ENCODE measurements around the gene CCDC51. TPM values are rescaled to one million over a fixed set of nuclear protein-coding genes. Genes with fewer than 3 reads are reported as not detected.
A peak's percentile ranks its signal among the peaks of the same experiment; 100 is the strongest.

CCDC51 gene
- total and polyA plus RNA-seq, 2 experiments from 2014 or later: 20.8 to 24.1 TPM

DNA sequence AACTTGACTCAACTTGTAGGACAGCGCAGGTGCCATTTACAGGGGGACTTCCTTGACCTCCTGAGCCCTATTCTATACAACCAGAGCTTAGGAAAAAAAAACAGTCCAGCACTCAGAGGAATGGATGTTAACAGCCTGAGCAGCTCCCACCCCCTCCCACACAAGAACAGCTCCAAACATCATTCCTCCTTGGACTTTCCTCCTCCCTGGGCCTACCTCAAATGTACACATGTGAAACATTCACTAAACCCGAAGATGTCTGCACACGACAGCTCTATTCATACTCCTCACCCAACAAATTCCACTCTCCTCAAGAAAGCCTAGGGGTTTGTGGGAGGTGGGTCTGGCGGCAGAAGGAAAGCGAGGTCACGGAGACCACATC, 6.1 kb upstream of the CCDC51 start (continued):
- TF ChIP-seq, protein P1, sequence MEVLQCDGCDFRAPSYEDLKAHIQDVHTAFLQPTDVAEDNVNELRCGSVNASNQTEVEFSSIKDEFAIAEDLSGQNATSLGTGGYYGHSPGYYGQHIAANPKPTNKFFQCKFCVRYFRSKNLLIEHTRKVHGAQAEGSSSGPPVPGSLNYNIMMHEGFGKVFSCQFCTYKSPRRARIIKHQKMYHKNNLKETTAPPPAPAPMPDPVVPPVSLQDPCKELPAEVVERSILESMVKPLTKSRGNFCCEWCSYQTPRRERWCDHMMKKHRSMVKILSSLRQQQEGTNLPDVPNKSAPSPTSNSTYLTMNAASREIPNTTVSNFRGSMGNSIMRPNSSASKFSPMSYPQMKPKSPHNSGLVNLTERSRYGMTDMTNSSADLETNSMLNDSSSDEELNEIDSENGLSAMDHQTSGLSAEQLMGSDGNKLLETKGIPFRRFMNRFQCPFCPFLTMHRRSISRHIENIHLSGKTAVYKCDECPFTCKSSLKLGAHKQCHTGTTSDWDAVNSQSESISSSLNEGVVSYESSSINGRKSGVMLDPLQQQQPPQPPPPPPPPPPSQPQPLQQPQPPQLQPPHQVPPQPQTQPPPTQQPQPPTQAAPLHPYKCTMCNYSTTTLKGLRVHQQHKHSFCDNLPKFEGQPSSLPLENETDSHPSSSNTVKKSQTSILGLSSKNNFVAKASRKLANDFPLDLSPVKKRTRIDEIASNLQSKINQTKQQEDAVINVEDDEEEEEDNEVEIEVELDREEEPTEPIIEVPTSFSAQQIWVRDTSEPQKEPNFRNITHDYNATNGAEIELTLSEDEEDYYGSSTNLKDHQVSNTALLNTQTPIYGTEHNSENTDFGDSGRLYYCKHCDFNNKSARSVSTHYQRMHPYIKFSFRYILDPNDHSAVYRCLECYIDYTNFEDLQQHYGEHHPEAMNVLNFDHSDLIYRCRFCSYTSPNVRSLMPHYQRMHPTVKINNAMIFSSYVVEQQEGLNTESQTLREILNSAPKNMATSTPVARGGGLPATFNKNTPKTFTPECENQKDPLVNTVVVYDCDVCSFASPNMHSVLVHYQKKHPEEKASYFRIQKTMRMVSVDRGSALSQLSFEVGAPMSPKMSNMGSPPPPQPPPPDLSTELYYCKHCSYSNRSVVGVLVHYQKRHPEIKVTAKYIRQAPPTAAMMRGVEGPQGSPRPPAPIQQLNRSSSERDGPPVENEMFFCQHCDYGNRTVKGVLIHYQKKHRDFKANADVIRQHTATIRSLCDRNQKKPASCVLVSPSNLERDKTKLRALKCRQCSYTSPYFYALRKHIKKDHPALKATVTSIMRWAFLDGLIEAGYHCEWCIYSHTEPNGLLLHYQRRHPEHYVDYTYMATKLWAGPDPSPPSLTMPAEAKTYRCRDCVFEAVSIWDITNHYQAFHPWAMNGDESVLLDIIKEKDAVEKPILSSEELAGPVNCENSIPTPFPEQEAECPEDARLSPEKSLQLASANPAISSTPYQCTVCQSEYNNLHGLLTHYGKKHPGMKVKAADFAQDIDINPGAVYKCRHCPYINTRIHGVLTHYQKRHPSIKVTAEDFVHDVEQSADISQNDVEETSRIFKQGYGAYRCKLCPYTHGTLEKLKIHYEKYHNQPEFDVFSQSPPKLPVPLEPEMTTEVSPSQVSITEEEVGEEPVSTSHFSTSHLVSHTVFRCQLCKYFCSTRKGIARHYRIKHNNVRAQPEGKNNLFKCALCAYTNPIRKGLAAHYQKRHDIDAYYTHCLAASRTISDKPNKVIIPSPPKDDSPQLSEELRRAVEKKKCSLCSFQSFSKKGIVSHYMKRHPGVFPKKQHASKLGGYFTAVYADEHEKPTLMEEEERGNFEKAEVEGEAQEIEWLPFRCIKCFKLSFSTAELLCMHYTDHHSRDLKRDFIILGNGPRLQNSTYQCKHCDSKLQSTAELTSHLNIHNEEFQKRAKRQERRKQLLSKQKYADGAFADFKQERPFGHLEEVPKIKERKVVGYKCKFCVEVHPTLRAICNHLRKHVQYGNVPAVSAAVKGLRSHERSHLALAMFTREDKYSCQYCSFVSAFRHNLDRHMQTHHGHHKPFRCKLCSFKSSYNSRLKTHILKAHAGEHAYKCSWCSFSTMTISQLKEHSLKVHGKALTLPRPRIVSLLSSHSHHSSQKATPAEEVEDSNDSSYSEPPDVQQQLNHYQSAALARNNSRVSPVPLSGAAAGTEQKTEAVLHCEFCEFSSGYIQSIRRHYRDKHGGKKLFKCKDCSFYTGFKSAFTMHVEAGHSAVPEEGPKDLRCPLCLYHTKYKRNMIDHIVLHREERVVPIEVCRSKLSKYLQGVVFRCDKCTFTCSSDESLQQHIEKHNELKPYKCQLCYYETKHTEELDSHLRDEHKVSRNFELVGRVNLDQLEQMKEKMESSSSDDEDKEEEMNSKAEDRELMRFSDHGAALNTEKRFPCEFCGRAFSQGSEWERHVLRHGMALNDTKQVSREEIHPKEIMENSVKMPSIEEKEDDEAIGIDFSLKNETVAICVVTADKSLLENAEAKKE (CRISPR knock-in tag; IDR thresholded peaks at IDR 0.05): no peak
- TF ChIP-seq STAT1 (IDR thresholded peaks at IDR 0.05; ENCODE audit: unreplicated experiment) (no peak), JUNB (IDR thresholded peaks at IDR 0.05; ENCODE audit: unreplicated experiment) (no peak), ZNF331 (CRISPR knock-in tag; IDR thresholded peaks at IDR 0.05; ENCODE audit: low read depth) (no peak), CREB1 (CRISPR knock-in tag; IDR thresholded peaks at IDR 0.05; ENCODE audit: low read depth) (no peak)

DNA sequence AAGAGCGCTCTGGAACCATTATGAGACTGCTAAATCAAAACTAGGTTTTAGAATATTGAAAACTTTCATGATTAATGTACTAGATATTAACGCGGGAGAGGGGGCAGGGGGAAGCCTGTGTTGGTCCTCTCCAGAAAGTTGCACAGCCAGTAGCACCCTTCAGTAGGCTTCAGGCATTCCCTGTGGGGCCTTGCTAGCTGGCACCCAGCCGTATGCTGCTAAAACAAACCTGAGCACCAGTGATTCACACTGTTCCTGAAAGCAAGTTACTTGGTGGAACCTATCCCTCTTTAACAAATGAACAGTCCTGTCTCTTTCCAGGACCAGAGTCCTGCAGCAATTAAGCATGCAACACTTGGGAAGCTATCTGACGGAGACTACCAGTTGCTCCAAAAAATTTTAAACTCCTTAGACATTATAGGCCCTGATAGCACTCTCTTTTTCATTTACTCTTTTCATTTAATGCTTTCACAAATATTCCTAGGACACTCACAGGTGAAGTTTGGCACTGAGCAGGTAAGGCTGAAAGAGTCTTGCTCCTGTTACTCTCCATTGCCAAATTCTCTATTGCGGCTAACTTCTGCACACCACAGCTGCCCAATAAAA, 5.5 kb upstream of the CCDC51 start:
- Histone ChIP-seq H3F3A (replicated peaks; ENCODE audit: low read depth) (peaks cover 57% of the 10 kb centered on the region), H3K79me2 (replicated peaks; ENCODE audit: insufficient read depth) (peaks cover 51% of the 10 kb centered on the region), H3K9me2 (ENCODE audit: insufficient read depth) (no peaks in the 10 kb centered on the region), H3K27ac (ENCODE audit: low read depth) (no peak overlapping the region; the same call in 1 of the 2 replicates), H3K4me2 (peak overlapping the region; percentile 99), H3K4me1 (ENCODE audit: insufficient read depth) (peaks cover 22% of the 10 kb centered on the region; the same call in 1 of the 2 replicates), H3K36me3 (ENCODE audit: insufficient read depth) (peaks cover 20% of the 10 kb centered on the region), H3K27me3 (ENCODE audit: insufficient read depth) (no peaks in the 10 kb centered on the region), H4K20me1 (replicated peaks; ENCODE audit: insufficient read depth) (peaks cover 28% of the 10 kb centered on the region), H3K4me3 (peak overlapping the region; percentile 99), H2AFZ (no peak overlapping the region)
- peaks cover 3% of the 10 kb centered on the region for H3K27me3 Mint-ChIP-seq (ENCODE audit: insufficient read depth, low read depth, poor library complexity)
- no peak overlapping the region for H3K27ac Mint-ChIP-seq
- peak overlapping the region; percentile 94 for H3K4me3 Mint-ChIP-seq
- H3K9me3 Mint-ChIP-seq: no peaks in the 10 kb centered on the region
- peaks cover 29% of the 10 kb centered on the region for H3K4me1 Mint-ChIP-seq
- no peak for ATAC-seq
- no peak for DNase-seq (ENCODE audit: low spot score)
- peaks cover 48% of the 10 kb centered on the region for H3K36me3 Mint-ChIP-seq (ENCODE audit: low read depth)
- TF ChIP-seq, protein P2, sequence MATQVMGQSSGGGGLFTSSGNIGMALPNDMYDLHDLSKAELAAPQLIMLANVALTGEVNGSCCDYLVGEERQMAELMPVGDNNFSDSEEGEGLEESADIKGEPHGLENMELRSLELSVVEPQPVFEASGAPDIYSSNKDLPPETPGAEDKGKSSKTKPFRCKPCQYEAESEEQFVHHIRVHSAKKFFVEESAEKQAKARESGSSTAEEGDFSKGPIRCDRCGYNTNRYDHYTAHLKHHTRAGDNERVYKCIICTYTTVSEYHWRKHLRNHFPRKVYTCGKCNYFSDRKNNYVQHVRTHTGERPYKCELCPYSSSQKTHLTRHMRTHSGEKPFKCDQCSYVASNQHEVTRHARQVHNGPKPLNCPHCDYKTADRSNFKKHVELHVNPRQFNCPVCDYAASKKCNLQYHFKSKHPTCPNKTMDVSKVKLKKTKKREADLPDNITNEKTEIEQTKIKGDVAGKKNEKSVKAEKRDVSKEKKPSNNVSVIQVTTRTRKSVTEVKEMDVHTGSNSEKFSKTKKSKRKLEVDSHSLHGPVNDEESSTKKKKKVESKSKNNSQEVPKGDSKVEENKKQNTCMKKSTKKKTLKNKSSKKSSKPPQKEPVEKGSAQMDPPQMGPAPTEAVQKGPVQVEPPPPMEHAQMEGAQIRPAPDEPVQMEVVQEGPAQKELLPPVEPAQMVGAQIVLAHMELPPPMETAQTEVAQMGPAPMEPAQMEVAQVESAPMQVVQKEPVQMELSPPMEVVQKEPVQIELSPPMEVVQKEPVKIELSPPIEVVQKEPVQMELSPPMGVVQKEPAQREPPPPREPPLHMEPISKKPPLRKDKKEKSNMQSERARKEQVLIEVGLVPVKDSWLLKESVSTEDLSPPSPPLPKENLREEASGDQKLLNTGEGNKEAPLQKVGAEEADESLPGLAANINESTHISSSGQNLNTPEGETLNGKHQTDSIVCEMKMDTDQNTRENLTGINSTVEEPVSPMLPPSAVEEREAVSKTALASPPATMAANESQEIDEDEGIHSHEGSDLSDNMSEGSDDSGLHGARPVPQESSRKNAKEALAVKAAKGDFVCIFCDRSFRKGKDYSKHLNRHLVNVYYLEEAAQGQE (IDR thresholded peaks at IDR 0.05; ENCODE audit: unreplicated experiment): no peak
- TF ChIP-seq NANOG (IDR thresholded peaks at IDR 0.05; ENCODE audit: borderline replicate concordance) (no peak), ZNF331 (CRISPR knock-in tag; IDR thresholded peaks at IDR 0.05; ENCODE audit: low read depth) (no peak), POLR2AphosphoS5 (IDR thresholded peaks at IDR 0.05; ENCODE audit: low read depth) (no peak), EZH2phosphoT487 (IDR thresholded peaks at IDR 0.05; ENCODE audit: unreplicated experiment) (no peak), EZH2 (IDR thresholded peaks at IDR 0.05; ENCODE audit: low read depth, unreplicated experiment) (no peak), STAT1 (IDR thresholded peaks at IDR 0.05; ENCODE audit: unreplicated experiment) (no peak), JUNB (IDR thresholded peaks at IDR 0.05; ENCODE audit: unreplicated experiment) (no peak), CREB1 (CRISPR knock-in tag; IDR thresholded peaks at IDR 0.05; ENCODE audit: low read depth) (no peak)
- TF ChIP-seq, protein P3, sequence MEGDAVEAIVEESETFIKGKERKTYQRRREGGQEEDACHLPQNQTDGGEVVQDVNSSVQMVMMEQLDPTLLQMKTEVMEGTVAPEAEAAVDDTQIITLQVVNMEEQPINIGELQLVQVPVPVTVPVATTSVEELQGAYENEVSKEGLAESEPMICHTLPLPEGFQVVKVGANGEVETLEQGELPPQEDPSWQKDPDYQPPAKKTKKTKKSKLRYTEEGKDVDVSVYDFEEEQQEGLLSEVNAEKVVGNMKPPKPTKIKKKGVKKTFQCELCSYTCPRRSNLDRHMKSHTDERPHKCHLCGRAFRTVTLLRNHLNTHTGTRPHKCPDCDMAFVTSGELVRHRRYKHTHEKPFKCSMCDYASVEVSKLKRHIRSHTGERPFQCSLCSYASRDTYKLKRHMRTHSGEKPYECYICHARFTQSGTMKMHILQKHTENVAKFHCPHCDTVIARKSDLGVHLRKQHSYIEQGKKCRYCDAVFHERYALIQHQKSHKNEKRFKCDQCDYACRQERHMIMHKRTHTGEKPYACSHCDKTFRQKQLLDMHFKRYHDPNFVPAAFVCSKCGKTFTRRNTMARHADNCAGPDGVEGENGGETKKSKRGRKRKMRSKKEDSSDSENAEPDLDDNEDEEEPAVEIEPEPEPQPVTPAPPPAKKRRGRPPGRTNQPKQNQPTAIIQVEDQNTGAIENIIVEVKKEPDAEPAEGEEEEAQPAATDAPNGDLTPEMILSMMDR (conservative IDR thresholded peaks at IDR 0.05; ENCODE audit: low read depth in 2 of 2): no peak
- TF ChIP-seq, protein P4, sequence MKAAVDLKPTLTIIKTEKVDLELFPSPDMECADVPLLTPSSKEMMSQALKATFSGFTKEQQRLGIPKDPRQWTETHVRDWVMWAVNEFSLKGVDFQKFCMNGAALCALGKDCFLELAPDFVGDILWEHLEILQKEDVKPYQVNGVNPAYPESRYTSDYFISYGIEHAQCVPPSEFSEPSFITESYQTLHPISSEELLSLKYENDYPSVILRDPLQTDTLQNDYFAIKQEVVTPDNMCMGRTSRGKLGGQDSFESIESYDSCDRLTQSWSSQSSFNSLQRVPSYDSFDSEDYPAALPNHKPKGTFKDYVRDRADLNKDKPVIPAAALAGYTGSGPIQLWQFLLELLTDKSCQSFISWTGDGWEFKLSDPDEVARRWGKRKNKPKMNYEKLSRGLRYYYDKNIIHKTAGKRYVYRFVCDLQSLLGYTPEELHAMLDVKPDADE (IDR thresholded peaks at IDR 0.05): no peak

Data from GM23338 (cell line).